GM21576 (cell line): ENCODE data around the gene EPHB1.
"Not testable (repeated sequence)": the region's sequence is repeated elsewhere in the genome, so short reads cannot be mapped to it uniquely, and the experiment has no call there.

ENCODE experiments used
- ATAC-seq: cut with Tn5 transposase; IDR thresholded peaks from one replicate; pipeline ENCODE4 v1.9.1; 2021; ENCODE audit warnings: mild to moderate bottlenecking, moderate library complexity; ENCODE audit not compliant: unreplicated experiment

EPHB1 gene

GRCh38 chr3:134776518-134776917 is 18.5 kb upstream of the EPHB1 start:
- ATAC-seq = no peak

DNA sequence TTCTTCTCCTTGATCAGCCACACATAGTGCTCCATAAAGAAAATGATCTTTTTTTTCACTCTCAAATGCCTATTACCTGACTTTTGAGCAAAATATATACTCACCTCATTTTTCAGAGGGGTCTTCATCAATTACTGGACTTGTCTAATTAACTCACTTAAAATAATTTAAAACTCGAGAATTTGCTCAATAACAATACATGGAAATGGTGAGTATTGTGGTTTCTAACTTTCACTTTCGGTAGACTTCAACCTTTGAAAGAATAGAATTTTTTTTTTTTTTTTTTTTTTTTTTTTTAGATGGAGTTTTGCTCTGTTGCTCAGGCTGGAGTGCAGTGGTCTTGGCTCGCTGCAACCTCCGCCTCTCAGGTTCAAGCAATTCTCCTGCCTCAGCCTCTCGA is 17.7 kb upstream of the EPHB1 start:
- no peak for ATAC-seq

DNA sequence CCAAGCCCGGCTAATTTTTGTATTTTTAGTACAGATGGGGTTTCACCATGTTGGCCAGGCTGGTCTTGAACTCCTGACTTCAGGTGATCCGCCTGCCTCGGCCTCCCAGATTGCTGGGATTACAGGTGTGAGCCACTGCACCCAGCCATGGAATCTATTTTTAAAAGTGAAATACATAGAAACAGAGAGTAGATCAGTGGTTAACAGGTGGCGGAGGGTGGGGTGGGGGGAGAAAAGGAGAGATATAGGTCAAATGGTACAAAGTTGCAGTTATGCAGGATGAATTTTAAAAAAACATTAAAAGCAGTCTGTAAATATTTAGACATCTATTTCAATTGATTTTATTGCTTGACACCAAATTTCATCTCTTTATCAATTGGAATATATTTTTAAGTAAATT is 6.8 kb upstream of the EPHB1 start:
- ATAC-seq = not testable (repeated sequence)

DNA sequence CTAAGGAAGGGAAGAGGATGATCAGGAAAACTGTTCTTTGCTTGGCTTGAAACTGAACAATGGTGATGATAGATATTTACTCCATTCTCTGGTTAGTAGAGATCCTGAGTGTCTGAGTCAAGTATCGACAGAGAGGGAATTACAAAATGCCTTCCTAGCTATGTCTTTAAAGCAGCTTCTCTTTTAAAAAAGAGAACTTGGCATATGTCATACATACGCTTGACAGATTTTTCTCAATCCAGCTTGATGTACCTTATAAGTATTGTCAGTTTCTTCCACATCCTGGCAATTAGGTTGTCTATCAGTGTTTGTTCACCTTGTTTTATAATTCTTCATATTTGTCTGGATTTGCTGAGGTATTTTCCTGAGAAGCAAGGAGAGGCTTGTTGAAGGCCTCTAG is 5.0 kb upstream of the EPHB1 start:
- ATAC-seq = no peak

DNA sequence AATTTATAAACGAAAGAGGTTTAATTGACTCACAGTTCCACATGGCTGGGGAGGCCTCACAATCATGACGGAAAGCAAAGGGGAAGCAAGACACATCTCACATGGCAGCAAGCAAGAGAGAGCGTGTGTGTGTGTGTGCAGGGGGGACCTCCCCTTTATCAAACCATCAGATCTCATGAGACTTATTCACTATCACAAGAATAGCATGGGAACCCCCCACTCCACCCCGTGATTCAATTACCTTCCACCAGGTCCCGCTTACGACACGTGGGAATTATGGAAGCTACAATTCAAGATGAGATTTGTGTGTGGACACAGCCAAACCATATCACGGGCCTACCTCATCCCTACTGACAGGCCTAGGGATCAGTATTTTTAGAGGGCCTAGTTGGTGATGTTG is 3.1 kb upstream of the EPHB1 start:
- ATAC-seq = no peak

- ATAC-seq = no peak
Observed at GRCh38 chr3:134792700-134793099, 2.4 kb upstream of the EPHB1 start.

GRCh38 chr3:134793562-134793961 is 1.5 kb upstream of the EPHB1 start:
- ATAC-seq = no peak

- no peak for ATAC-seq
Observed at GRCh38 chr3:134794323-134794722, 737 bp upstream of the EPHB1 start.

GRCh38 chr3:134795746-134796280 is 753 bp downstream of the EPHB1 start:
- ATAC-seq = no peak

DNA sequence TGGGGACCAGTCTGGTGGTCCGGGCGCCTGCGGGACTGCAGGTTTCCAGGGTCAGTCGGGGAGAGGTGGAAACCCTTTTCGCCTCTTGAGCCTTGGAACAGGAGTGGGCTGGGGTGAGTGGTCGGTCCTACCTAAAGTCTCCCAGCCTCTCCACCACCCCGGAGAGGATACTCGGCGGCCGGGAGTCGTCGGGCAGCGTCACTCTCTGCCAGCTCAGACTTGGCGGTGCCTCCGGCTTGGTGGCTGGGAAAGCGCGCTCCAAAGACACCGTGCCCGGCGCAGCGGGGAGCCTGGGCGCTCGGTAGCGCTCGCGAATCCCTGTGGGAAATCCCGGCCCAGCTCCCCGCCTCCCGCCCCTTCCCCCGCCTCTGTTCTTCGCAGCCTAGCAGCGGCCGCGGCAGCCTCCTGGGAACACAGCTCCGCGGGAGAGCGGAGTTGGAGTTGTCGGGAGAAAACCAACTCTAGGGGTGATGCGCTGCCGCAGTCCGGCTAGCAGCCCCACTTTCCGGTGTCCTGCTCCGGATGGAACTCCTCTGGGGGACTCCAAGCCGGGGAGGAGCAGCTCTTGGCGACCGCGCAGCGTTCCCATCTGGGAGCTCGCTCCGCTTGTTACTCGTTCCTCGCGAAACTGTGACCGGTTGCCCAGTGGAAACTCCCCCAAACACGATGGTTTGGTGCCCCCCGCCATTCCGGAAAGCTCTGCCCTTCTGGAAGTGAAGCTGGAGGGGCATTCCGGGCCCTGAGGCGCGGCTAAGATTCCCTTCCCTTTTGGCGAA is 1.4 kb downstream of the EPHB1 start:
- ATAC-seq = no peak

DNA sequence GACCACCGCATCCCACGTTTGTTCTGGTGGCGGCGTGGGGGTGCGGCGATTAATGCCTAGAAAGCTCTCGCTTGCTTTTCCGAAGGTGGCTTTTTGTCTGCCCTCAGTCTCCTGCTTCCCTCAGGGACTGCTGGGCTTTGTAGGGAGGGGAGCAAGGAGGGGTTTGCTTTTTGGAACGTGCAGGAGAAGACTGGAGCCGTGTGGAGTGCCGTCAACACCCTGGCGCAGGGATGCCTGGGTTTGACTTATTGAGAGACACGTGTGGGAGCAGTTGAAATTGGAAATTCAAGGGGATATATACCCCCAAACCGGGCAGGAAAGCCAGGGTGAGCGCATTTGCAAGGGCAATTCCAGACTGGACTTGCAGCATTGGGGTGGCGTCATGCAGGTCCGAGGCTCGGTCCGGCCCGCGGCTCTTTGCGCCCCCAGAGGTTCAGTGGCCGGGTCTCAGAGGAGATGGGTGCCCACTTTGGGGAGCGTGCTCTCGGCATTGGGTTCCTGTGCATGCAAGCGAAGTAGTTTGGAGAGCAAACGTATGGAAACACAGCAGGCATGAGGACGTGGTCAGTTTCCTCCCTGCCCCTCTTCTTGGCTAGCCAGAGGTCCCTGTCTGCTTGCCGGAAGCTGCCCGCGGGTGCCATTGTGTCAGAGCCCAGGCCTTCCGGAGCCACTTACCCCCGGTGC is 2.1 kb downstream of the EPHB1 start:
- ATAC-seq = no peak

- no peak for ATAC-seq
Observed at GRCh38 chr3:134797741-134798451, 2.8 kb downstream of the EPHB1 start.

DNA sequence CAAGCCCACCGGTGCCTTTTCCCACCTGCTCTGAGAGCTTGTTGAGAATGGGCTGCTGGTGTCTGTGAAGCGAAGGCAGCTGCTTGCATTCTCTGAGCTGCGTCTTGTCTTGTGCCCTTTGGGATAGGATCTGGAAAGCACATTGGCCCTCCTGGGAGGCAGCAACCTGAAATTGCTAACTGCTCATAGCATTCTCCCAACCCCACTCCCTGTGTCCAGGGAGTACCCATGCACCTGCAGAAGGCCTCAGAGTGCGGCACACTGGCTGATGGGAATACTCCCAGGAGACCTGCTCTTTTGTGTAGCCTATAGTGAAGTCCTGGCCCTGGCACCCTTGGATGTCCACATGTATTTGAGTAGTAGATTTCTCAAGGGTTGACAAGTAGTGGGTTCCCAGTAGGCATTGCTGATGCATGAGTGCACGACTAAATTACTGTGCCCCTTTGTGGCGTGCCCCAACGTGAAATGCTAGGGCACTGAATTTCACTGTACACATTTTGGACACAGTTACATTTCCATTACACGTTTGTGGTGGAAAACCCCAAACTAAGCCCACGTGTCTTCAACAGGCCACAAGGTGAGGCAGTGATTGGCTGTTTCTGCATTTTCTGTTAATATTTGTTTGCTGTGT is 3.7 kb downstream of the EPHB1 start:
- ATAC-seq = no peak

DNA sequence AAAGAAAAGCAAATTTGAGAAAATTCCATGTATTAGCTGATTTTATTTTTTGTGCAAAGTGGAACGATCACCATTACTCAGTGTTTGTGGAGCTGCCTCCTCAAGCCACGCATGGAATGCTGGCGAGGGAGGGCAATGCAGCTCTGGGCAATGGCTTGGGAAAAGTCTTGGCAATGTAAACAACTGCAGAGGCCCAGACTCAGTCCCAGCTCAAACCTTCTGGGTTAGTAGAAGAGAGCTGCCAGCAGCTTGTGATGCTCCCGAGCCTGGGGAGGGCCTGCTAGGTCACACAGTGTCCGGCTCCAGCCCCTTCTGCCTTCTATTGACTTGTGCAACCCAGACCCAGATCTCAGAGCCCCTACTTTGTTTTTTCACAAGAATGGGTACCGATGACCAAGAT is 4.3 kb downstream of the EPHB1 start:
- ATAC-seq = no peak

DNA sequence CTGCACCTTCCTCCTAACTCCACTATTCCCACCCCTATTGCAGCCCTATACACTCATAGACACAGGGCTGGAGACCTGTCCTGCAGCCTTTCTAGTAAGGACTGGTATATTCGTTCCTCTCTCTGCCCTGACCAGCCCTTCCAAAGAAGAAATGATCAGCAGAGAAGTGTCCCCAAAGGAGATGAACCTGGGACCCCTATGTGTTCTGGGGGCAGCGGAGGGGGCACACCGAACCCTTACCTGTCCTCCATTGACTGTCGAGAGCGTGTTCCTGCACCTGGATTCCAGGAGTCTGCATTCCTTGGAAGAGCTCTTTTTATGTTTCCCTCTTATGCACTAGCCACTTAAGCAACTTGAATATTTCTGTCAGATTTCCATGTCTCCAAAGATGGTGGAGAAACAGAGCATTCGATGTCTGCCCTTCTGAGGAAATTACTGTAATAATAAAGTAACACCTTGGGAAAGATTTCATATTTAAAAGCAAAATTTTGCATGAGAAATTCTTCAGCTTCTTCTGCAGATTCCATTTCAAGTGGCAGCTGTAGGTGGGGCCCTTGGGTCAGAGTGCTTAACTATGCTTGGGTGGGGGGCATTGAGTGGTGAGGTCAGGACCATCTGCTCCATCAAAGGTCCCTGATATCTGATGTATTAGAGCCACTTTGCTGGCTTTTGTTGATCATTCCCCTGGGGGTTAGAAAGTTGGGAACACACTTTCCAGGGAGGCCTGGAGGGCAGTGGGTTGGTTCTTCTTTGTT is 6.3 kb downstream of the EPHB1 start:
- ATAC-seq = no peak

DNA sequence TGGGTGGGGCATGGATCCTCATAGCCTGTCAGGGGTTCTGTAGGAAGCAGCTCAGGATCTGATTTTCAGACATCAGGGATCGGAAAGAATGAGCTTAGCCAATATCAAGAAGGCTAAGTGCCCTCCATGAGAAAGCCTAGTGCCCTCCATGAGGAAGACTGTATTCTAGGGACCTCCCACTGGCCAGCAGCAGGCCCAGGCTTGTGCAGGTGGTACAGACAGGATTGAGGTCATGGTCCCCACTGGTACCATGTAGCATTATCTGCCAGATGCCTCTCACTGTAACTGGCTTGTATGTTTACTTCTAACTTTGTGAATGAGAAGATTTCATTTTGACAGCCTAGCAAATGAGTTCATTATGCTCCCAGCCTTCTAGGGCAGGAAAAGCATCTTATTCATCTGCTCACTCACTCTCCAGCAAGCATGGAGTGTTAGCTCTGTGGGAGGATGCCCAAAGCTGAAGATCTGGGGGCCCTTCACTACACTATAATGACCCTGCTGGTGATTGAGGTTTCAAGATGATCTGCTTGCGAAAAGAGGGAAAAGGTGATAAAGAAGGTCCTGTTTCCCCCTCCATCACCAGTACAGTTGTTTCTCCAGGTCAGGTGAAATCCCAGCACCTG is 7.5 kb downstream of the EPHB1 start:
- ATAC-seq = peak; percentile 2

GRCh38 chr3:134803051-134803505 is 8.0 kb downstream of the EPHB1 start:
- ATAC-seq = peak; percentile 76

DNA sequence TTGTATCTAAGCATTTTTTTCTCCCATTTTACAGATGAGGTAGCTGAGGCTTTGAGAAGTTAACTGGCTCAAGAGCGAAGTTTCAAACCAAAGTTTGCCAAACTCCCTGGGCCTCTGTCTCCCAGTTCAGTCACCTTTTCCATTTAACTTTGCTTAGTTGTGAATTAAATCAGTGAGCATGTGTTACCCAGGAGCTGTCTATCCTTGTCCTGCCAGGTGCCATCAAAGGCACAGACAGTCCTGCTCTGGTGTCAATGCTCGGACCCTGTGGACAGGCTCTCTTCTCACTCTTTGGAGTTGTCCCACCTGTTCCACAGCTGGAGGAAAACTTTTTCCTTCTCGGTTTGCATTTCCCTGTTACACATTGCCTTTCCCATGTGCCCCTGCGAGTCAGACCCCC is 8.6 kb downstream of the EPHB1 start:
- ATAC-seq = no peak

DNA sequence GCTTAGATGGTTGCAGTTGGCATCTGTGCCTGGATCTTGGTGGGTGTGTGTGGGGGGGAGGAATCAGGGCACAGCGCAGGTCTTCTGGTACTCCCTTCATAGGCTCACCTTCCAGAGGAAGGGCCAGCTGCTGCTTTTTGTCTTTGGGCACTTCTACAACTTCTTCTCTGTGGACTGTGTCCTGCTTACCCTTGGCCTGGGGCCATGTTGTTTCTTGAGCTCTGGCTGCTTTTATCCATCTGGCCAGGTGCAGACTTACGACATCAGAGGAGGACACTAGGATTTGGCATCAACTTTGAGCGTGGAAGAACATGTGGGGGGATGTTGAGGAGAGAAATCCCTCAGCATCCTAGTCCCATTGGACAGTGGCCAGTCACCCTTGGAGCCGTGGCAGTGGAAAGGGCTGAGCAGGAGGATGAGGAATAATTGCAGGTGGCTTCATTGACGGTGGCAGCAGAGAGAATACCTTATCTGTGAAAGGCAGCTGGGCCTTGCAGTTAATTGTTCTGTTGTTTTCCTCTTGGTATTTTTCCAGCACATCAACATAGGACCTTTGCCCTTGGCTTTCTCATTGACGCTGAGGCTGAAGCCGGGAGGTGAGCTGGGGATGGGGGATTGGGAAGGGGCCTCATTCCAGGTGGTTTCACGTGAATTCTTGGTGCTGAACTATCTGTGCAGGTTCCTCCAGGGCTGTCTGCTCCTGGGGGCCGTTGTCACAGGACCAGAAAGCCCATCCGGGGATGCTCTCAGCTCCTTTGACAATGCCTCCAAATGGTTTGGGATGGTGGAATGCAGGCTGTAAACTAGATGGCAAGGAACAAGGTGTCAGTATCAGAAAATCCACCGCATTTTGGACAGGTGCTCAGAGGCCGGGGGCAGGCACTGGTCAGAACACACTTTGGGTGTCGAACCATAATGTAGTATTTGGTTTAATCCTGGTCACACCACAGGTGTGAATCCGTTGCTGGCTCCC is 9.7 kb downstream of the EPHB1 start:
- no peak for ATAC-seq
